ENCODE results near the gene JOSD2.
"Not testable (repeated sequence)": the region's sequence is repeated elsewhere in the genome, so short reads cannot be mapped to it uniquely, and the experiment has no call there.

Gene JOSD2

DNA sequence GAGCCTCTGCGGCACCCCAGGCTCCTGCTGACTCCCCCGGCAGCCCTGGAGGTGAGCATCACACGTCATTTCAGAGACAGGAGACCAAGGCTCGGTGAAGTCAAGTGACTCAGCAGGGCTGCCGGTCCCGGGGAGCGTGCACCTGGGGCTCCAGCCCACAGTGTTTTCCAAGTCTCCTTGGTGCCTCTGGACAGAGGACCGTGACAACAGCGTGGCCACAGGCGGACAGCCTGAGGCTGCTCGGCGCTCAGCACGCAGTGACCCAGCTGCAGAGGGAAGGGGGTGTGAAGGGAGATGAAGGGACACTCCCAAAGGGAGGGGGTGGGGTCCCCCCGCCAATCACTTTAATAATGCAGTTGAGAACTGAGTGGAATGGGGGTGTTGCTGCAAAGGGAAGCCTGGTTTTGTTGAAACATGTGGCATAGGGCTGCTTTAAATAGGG, 20.2 kb upstream of the JOSD2 start:
- Mint-ChIP-seq H3K27ac (no peak overlapping the region), H3K27me3 (ENCODE audit: low read depth) (no peaks in the 10 kb centered on the region), H3K4me1 (no peaks in the 10 kb centered on the region), H3K36me3 (ENCODE audit: low read depth) (peaks cover 43% of the 10 kb centered on the region), H3K9me3 (peaks cover 20% of the 10 kb centered on the region), H3K4me3 (no peak overlapping the region)
- TF ChIP-seq, protein P1, sequence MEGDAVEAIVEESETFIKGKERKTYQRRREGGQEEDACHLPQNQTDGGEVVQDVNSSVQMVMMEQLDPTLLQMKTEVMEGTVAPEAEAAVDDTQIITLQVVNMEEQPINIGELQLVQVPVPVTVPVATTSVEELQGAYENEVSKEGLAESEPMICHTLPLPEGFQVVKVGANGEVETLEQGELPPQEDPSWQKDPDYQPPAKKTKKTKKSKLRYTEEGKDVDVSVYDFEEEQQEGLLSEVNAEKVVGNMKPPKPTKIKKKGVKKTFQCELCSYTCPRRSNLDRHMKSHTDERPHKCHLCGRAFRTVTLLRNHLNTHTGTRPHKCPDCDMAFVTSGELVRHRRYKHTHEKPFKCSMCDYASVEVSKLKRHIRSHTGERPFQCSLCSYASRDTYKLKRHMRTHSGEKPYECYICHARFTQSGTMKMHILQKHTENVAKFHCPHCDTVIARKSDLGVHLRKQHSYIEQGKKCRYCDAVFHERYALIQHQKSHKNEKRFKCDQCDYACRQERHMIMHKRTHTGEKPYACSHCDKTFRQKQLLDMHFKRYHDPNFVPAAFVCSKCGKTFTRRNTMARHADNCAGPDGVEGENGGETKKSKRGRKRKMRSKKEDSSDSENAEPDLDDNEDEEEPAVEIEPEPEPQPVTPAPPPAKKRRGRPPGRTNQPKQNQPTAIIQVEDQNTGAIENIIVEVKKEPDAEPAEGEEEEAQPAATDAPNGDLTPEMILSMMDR (IDR thresholded peaks at IDR 0.05; ENCODE audit: unreplicated experiment in 3 of 3): no peak

DNA sequence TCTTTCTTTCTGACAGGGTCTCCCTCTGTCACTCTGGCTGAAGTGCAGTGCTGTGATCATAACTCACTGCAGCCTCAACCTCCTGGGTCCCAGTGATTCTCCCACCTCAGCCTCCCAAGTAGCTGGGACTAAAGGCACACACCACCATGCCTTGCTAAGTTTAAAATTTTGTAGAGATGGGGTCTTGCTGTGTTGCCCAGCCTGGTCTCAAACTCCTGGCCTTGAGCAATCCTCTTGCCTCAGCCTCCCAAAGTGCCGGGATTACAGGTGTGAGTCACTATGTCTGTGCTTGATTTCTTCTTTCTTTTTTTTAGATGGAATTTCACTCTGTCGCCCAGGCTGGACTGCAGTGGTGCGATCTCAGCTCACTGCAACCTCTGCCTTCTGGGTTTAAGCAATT, 17.1 kb upstream of the JOSD2 start:
- not testable (repeated sequence) for H3K4me3 Mint-ChIP-seq; H3K4me1 Mint-ChIP-seq; H3K27me3 Mint-ChIP-seq (ENCODE audit: low read depth); H3K9me3 Mint-ChIP-seq; H3K27ac Mint-ChIP-seq
- peaks cover 23% of the 10 kb centered on the region for H3K36me3 Mint-ChIP-seq (ENCODE audit: low read depth)

DNA sequence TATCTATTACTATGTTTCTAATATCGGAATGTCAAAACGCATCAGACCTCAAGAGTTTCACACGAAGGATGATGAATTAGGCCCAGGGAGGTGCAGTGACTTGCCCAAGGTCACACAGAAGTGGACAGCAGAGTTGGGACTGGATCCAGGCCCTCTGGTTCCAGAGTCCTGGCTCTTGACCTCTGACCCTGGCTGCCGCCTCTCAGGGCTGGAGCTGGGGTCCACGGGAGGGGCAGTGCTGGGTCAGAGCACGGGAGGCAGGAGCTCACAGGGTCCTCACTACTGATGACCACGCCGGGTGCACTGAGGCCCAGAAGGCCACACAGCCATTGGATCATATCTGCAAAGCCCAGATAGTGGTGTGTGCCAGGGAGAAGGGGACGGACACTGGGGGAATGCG, 11.9 kb upstream of the JOSD2 start:
- Mint-ChIP-seq H3K4me1 (no peaks in the 10 kb centered on the region), H3K27me3 (ENCODE audit: low read depth) (peaks cover 3% of the 10 kb centered on the region), H3K9me3 (no peaks in the 10 kb centered on the region)

DNA sequence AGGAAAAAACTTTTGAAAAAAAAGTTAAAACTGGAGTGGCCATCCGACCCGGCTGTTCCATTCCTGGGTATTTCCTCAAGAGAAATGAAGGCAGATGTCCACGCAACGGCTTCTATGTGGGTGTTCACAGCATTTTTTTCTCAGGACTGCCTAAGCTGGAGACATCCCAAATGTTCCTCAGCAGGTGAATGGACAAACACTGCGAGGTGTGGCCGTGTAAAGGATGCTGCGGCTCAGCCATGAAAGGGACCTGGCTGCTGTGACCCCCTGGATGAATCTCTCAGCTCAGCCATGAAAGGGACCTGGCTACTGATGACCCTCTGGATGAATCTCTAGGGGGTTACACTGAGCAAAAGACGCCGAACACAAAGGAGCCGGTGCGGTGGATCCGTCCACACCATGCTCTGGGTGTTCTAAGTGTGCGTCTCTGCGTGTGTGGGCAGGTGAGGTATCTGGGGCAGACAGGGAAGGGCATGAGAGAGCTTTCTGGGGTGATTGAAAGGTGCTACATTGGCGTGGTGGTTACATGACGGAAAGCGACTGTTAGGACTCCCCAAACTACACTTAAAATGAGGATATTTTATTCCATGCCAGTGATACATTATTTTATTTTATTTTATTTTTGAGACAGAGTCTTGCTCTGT, 10.0 kb upstream of the JOSD2 start:
- Mint-ChIP-seq H3K27me3 (ENCODE audit: low read depth) (peaks cover under 1% of the 10 kb centered on the region), H3K4me1 (no peaks in the 10 kb centered on the region), H3K9me3 (no peaks in the 10 kb centered on the region), H3K4me3 (no peak overlapping the region), H3K27ac (no peak overlapping the region), H3K36me3 (ENCODE audit: low read depth) (peaks cover 13% of the 10 kb centered on the region)
- TF ChIP-seq, protein P1 (IDR thresholded peaks at IDR 0.05; ENCODE audit: unreplicated experiment in 3 of 3): no peak

More for the DNA sequence above, 11.9 kb upstream of the JOSD2 start:
- Mint-ChIP-seq H3K4me3 (no peak overlapping the region), H3K36me3 (ENCODE audit: low read depth) (peaks cover 17% of the 10 kb centered on the region), H3K27ac (no peak overlapping the region)
- TF ChIP-seq, protein P1 (IDR thresholded peaks at IDR 0.05; ENCODE audit: unreplicated experiment in 3 of 3): no peak

DNA sequence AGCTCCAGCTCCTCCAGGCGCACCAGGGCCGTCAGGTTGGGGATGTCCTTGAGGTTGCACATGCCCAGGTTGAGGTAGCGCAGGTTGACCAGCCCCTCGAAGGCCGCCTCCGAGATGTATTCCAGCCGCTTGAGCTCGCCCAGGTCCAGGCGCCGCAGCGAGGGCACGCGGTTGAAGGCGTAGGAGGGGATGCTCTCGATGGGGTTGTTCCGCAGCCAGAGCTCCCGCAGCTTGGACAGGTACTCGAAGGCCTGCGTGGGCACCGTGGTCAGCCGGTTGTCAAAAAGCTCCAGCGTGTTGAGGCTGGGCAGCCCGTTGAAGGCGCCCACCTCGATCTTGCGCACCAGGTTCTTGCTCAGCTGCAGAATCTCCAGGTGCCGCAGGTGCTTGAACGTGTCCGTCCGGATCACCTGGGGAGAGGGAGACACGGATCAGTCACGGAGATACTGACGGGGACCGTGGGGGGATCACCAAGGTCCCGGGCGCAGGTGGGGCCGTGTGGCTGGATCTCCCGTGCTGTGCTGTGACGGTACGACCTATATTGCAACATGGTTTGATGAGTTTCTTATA, 8.1 kb upstream of the JOSD2 start:
- H3K9me3 Mint-ChIP-seq: no peaks in the 10 kb centered on the region
- H3K27ac Mint-ChIP-seq: no peak overlapping the region
- no peak overlapping the region for H3K4me3 Mint-ChIP-seq
- TF ChIP-seq, protein P1 (IDR thresholded peaks at IDR 0.05; ENCODE audit: unreplicated experiment in 3 of 3): no peak
- H3K4me1 Mint-ChIP-seq: no peaks in the 10 kb centered on the region
- no peaks in the 10 kb centered on the region for H3K27me3 Mint-ChIP-seq (ENCODE audit: low read depth)
- H3K36me3 Mint-ChIP-seq (ENCODE audit: low read depth): peaks cover 10% of the 10 kb centered on the region

DNA sequence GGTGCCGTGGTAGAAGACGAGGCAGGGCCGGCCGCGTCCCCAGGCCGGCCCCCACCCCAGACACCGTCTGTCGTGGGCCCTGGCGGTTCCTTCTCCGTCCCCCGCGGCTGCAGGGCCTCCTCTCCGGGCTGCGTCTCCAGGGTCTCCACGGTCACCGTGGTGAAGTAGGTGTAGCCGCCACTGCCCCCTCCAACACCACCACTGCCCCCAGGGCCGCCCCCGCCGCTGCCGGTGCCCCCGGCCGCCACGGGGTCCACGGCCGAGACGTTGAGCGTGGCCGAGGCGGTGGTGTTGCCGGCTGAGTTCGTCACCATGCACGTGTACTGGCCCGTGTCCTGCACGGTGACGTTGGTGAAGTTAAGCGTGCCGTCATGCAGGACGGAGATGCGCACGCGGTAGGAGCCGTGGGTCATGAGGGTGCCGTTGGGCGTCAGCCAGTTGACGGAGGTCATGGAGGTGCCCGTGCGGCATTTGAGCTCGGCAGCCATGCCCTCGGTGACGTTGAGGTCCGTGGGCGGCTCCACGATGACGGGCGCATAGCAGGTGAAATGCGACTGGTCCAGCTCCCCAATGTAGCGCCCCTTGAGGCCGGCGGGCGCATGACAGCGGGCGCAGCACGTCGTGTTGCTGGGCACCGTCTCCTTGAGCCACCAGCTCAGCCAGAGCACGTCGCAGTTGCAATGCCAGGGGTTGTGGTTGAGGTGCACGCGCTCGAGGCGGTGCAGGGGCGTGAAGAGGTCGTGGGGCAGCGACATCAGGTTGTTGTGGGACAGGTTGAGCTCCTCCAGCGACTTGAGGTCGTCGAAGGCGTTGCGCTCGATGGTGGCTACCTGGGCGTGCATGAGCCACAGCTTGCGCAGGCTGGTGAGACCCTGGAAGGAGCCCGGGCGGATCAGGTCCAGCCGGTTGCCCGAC, 7.4 kb upstream of the JOSD2 start:
- Mint-ChIP-seq H3K36me3 (ENCODE audit: low read depth) (peaks cover 10% of the 10 kb centered on the region), H3K27ac (no peak overlapping the region), H3K27me3 (ENCODE audit: low read depth) (no peaks in the 10 kb centered on the region), H3K4me1 (no peaks in the 10 kb centered on the region), H3K4me3 (no peak overlapping the region), H3K9me3 (no peaks in the 10 kb centered on the region)
- TF ChIP-seq, protein P1 (IDR thresholded peaks at IDR 0.05; ENCODE audit: unreplicated experiment in 3 of 3): no peak

All from nephron (organoid).